ENCODE data around the gene TNIP3.

Gene TNIP3

GRCh38 chr4:121148621-121149020 lies 15.5 kb downstream of the TNIP3 start:
- Histone ChIP-seq H3K9ac (ENCODE audit: low read length) (no peak overlapping the region), H3K27ac (ENCODE audit: low read length) (no peak overlapping the region), H3K36me3 (ENCODE audit: control insufficient read depth, low read depth, low read length) (no peaks in the 10 kb centered on the region), H3K9me3 (ENCODE audit: control insufficient read depth, low read depth, low read length) (no peaks in the 10 kb centered on the region), H3K4me1 (ENCODE audit: control insufficient read depth, low read depth, low read length) (no peaks in the 10 kb centered on the region), H3K4me3 (ENCODE audit: low read length) (no peak overlapping the region), H3K27me3 (ENCODE audit: control insufficient read depth, insufficient read depth, low read length) (no peaks in the 10 kb centered on the region)

GRCh38 chr4:121148000-121148399 lies 16.1 kb downstream of the TNIP3 start:
- H3K9me3 ChIP-seq (ENCODE audit: control insufficient read depth, low read depth, low read length): no peaks in the 10 kb centered on the region
- H3K36me3 ChIP-seq (ENCODE audit: control insufficient read depth, low read depth, low read length): no peaks in the 10 kb centered on the region
- no peak overlapping the region for H3K9ac ChIP-seq (ENCODE audit: low read length)
- no peak overlapping the region for H3K27ac ChIP-seq (ENCODE audit: low read length)
- no peak overlapping the region for H3K4me3 ChIP-seq (ENCODE audit: low read length)
- H3K27me3 ChIP-seq (ENCODE audit: control insufficient read depth, insufficient read depth, low read length): no peaks in the 10 kb centered on the region
- no peaks in the 10 kb centered on the region for H3K4me1 ChIP-seq (ENCODE audit: control insufficient read depth, low read depth, low read length)

- Histone ChIP-seq H3K27me3 (ENCODE audit: control insufficient read depth, insufficient read depth, low read length) (no peaks in the 10 kb centered on the region), H3K9ac (ENCODE audit: low read length) (no peak overlapping the region), H3K9me3 (ENCODE audit: control insufficient read depth, low read depth, low read length) (no peaks in the 10 kb centered on the region), H3K36me3 (ENCODE audit: control insufficient read depth, low read depth, low read length) (no peaks in the 10 kb centered on the region), H3K27ac (ENCODE audit: low read length) (no peak overlapping the region), H3K4me1 (ENCODE audit: control insufficient read depth, low read depth, low read length) (no peaks in the 10 kb centered on the region), H3K4me3 (ENCODE audit: low read length) (no peak overlapping the region)
Measured at GRCh38 chr4:121146530-121146929, 17.6 kb downstream of the TNIP3 start.

GRCh38 chr4:121145430-121145829 lies 18.7 kb downstream of the TNIP3 start:
- H3K4me1 ChIP-seq (ENCODE audit: control insufficient read depth, low read depth, low read length): no peaks in the 10 kb centered on the region
- H3K27ac ChIP-seq (ENCODE audit: low read length): no peak overlapping the region
- H3K27me3 ChIP-seq (ENCODE audit: control insufficient read depth, insufficient read depth, low read length): no peaks in the 10 kb centered on the region
- H3K36me3 ChIP-seq (ENCODE audit: control insufficient read depth, low read depth, low read length): no peaks in the 10 kb centered on the region
- H3K9ac ChIP-seq (ENCODE audit: low read length): no peak overlapping the region
- H3K4me3 ChIP-seq (ENCODE audit: low read length): no peak overlapping the region
- H3K9me3 ChIP-seq (ENCODE audit: control insufficient read depth, low read depth, low read length): no peaks in the 10 kb centered on the region

- no peak overlapping the region for H3K4me3 ChIP-seq (ENCODE audit: low read length)
- no peak overlapping the region for H3K9ac ChIP-seq (ENCODE audit: low read length)
- no peaks in the 10 kb centered on the region for H3K4me1 ChIP-seq (ENCODE audit: control insufficient read depth, low read depth, low read length)
- H3K27ac ChIP-seq (ENCODE audit: low read length): no peak overlapping the region
- no peaks in the 10 kb centered on the region for H3K27me3 ChIP-seq (ENCODE audit: control insufficient read depth, insufficient read depth, low read length)
- no peaks in the 10 kb centered on the region for H3K36me3 ChIP-seq (ENCODE audit: control insufficient read depth, low read depth, low read length)
- H3K9me3 ChIP-seq (ENCODE audit: control insufficient read depth, low read depth, low read length): no peaks in the 10 kb centered on the region
Measured at GRCh38 chr4:121144021-121144420, 20.1 kb downstream of the TNIP3 start.

- no peaks in the 10 kb centered on the region for H3K4me1 ChIP-seq (ENCODE audit: control insufficient read depth, low read depth, low read length)
- no peaks in the 10 kb centered on the region for H3K27me3 ChIP-seq (ENCODE audit: control insufficient read depth, insufficient read depth, low read length)
- no peak overlapping the region for H3K27ac ChIP-seq (ENCODE audit: low read length)
- no peaks in the 10 kb centered on the region for H3K9me3 ChIP-seq (ENCODE audit: control insufficient read depth, low read depth, low read length)
- H3K36me3 ChIP-seq (ENCODE audit: control insufficient read depth, low read depth, low read length): no peaks in the 10 kb centered on the region
- H3K9ac ChIP-seq (ENCODE audit: low read length): no peak overlapping the region
- no peak overlapping the region for H3K4me3 ChIP-seq (ENCODE audit: low read length)
Measured at GRCh38 chr4:121143131-121143530, 21.0 kb downstream of the TNIP3 start.

GRCh38 chr4:121140716-121141460 lies 23.2 kb downstream of the TNIP3 start:
- no peaks in the 10 kb centered on the region for H3K4me1 ChIP-seq (ENCODE audit: control insufficient read depth, low read depth, low read length)
- H3K9me3 ChIP-seq (ENCODE audit: control insufficient read depth, low read depth, low read length): no peaks in the 10 kb centered on the region
- no peak overlapping the region for H3K9ac ChIP-seq (ENCODE audit: low read length)
- no peaks in the 10 kb centered on the region for H3K36me3 ChIP-seq (ENCODE audit: control insufficient read depth, low read depth, low read length)
- H3K27me3 ChIP-seq (ENCODE audit: control insufficient read depth, insufficient read depth, low read length): no peaks in the 10 kb centered on the region
- no peak overlapping the region for H3K4me3 ChIP-seq (ENCODE audit: low read length)
- no peak overlapping the region for H3K27ac ChIP-seq (ENCODE audit: low read length)

GRCh38 chr4:121139533-121140222 lies 24.4 kb downstream of the TNIP3 start:
- no peaks in the 10 kb centered on the region for H3K9me3 ChIP-seq (ENCODE audit: control insufficient read depth, low read depth, low read length)
- no peaks in the 10 kb centered on the region for H3K36me3 ChIP-seq (ENCODE audit: control insufficient read depth, low read depth, low read length)
- H3K4me3 ChIP-seq (ENCODE audit: low read length): no peak overlapping the region
- H3K4me1 ChIP-seq (ENCODE audit: control insufficient read depth, low read depth, low read length): no peaks in the 10 kb centered on the region
- no peaks in the 10 kb centered on the region for H3K27me3 ChIP-seq (ENCODE audit: control insufficient read depth, insufficient read depth, low read length)
- H3K9ac ChIP-seq (ENCODE audit: low read length): no peak overlapping the region
- H3K27ac ChIP-seq (ENCODE audit: low read length): no peak overlapping the region

GRCh38 chr4:121138039-121138825 lies 25.9 kb downstream of the TNIP3 start:
- Histone ChIP-seq H3K9me3 (ENCODE audit: control insufficient read depth, low read depth, low read length) (no peaks in the 10 kb centered on the region), H3K9ac (ENCODE audit: low read length) (no peak overlapping the region), H3K27ac (ENCODE audit: low read length) (no peak overlapping the region), H3K27me3 (ENCODE audit: control insufficient read depth, insufficient read depth, low read length) (no peaks in the 10 kb centered on the region), H3K4me1 (ENCODE audit: control insufficient read depth, low read depth, low read length) (no peaks in the 10 kb centered on the region), H3K4me3 (ENCODE audit: low read length) (no peak overlapping the region), H3K36me3 (ENCODE audit: control insufficient read depth, low read depth, low read length) (no peaks in the 10 kb centered on the region)

- Histone ChIP-seq H3K36me3 (ENCODE audit: control insufficient read depth, low read depth, low read length) (no peaks in the 10 kb centered on the region), H3K4me1 (ENCODE audit: control insufficient read depth, low read depth, low read length) (no peaks in the 10 kb centered on the region), H3K9me3 (ENCODE audit: control insufficient read depth, low read depth, low read length) (no peaks in the 10 kb centered on the region), H3K4me3 (ENCODE audit: low read length) (no peak overlapping the region), H3K9ac (ENCODE audit: low read length) (no peak overlapping the region), H3K27ac (ENCODE audit: low read length) (no peak overlapping the region), H3K27me3 (ENCODE audit: control insufficient read depth, insufficient read depth, low read length) (no peaks in the 10 kb centered on the region)
Measured at GRCh38 chr4:121130326-121130660, 33.8 kb downstream of the TNIP3 start.

GRCh38 chr4:121129606-121130325 lies 34.4 kb downstream of the TNIP3 start:
- no peaks in the 10 kb centered on the region for H3K36me3 ChIP-seq (ENCODE audit: control insufficient read depth, low read depth, low read length)
- no peaks in the 10 kb centered on the region for H3K27me3 ChIP-seq (ENCODE audit: control insufficient read depth, insufficient read depth, low read length)
- H3K4me1 ChIP-seq (ENCODE audit: control insufficient read depth, low read depth, low read length): no peaks in the 10 kb centered on the region
- no peak overlapping the region for H3K27ac ChIP-seq (ENCODE audit: low read length)
- no peak overlapping the region for H3K9ac ChIP-seq (ENCODE audit: low read length)
- H3K4me3 ChIP-seq (ENCODE audit: low read length): no peak overlapping the region
- H3K9me3 ChIP-seq (ENCODE audit: control insufficient read depth, low read depth, low read length): no peaks in the 10 kb centered on the region

All from iPS-18a (cell line).